OCI-LY7 (cell line): ENCODE measurements around the gene ZBTB40. TPM values are rescaled to one million over a fixed set of nuclear protein-coding genes. Genes with fewer than 3 reads are reported as not detected.

Experiments used
- BruUV-seq: library from RNA; stranded (reverse); fragments of 400-500 nt; replicated peaks from 2 replicates; lab custom pipeline; 2021; lab: Mats Ljungman, UMichigan
- CTCF ChIA-PET: fragments of 300-600 bp; sonication (Branson Sonifier 250); formaldehyde crosslinking; loops from one replicate; lab custom pipeline; 2022; ENCODE audit warnings: antibody characterized with exemption; ENCODE audit not compliant: unreplicated experiment; lab: Charles Lee
- POLR2A ChIA-PET: fragments of 300-600 bp; sonication (Branson Sonifier 250); formaldehyde crosslinking; loops from one replicate; lab custom pipeline; 2022; ENCODE audit warnings: antibody characterized with exemption; lab: Charles Lee
- DNase-seq: peaks from one replicate; pipeline ENCODE4 v3.0.0-alpha.2; 2015; ENCODE audit warnings: low spot score
- H2AFZ ChIP-seq: fragments of 200-600 bp; sonication (generic), shearing (Covaris generic); 2 replicates; pipeline ENCODE4 v1.6.1; 2014; ENCODE audit warnings: mild to moderate bottlenecking, antibody characterized with exemption, low read length, moderate library complexity
- H3K27ac ChIP-seq: fragments of 200-600 bp; sonication (generic); 2 replicates; pipeline ENCODE4 v1.5.1; 2014; ENCODE audit warnings: mixed run types, low read depth, mild to moderate bottlenecking, moderate library complexity, low read length, inconsistent platforms; ENCODE audit not compliant: poor library complexity, severe bottlenecking
- H3K36me3 ChIP-seq: fragments of 200-600 bp; sonication (generic); 2 replicates; pipeline ENCODE4 v1.6.1; 2014; ENCODE audit warnings: mild to moderate bottlenecking, antibody characterized with exemption, low read length, moderate library complexity, mixed read lengths; ENCODE audit not compliant: insufficient read depth
- H3K4me1 ChIP-seq: fragments of 200-600 bp; sonication (generic); 2 replicates; pipeline ENCODE4 v1.5.1; 2014; ENCODE audit warnings: mild to moderate bottlenecking, low read length; ENCODE audit not compliant: insufficient read depth, poor library complexity, severe bottlenecking
- H3K4me2 ChIP-seq: fragments of 200-600 bp; sonication (generic); 2 replicates; pipeline ENCODE4 v1.6.1; 2014; ENCODE audit warnings: mild to moderate bottlenecking, low read length
- H3K4me3 ChIP-seq: fragments of 200-600 bp; sonication (generic); 2 replicates; pipeline ENCODE4 v1.5.1; 2014; ENCODE audit warnings: mild to moderate bottlenecking, low read depth, low read length; ENCODE audit not compliant: poor library complexity, severe bottlenecking
- H3K79me2 ChIP-seq: fragments of 200-600 bp; sonication (generic); 2 replicates; pipeline ENCODE4 v1.6.1; 2016; ENCODE audit warnings: low read depth, mild to moderate bottlenecking, low read length, moderate library complexity, mixed read lengths; ENCODE audit not compliant: insufficient read depth
- H3K9me2 ChIP-seq: fragments of 200-600 bp; sonication (generic); 2 replicates; pipeline ENCODE4 v1.6.1; 2016; ENCODE audit warnings: mild to moderate bottlenecking, low read length, mixed read lengths; ENCODE audit not compliant: insufficient read depth
- H3K9me3 ChIP-seq: fragments of 200-600 bp; sonication (generic); 2 replicates; pipeline ENCODE4 v1.6.1; 2014; ENCODE audit warnings: mild to moderate bottlenecking, mixed run types, low read length, mixed read lengths
- H4K20me1 ChIP-seq: fragments of 200-600 bp; sonication (generic); 2 replicates; pipeline ENCODE4 v1.6.1; 2014; ENCODE audit warnings: mild to moderate bottlenecking, antibody characterized with exemption, low read length, moderate library complexity, mixed read lengths; ENCODE audit not compliant: insufficient read depth
- CTCF ChIP-seq: fragments of 200-600 bp; sonication (generic); conservative IDR thresholded peaks from 2 replicates; pipeline ENCODE4 v1.5.1; 2014; ENCODE audit warnings: mild to moderate bottlenecking, antibody characterized with exemption, low read length, moderate library complexity, mixed read lengths
- EZH2phosphoT487 ChIP-seq: fragments of 200-600 bp; sonication (generic); IDR thresholded peaks from 2 replicates; pipeline ENCODE4 v1.6.1; 2018; ENCODE audit warnings: low read depth, borderline replicate concordance, mild to moderate bottlenecking, mixed run types, antibody characterized with exemption, low read length, moderate library complexity, mixed read lengths
- intact Hi-C: fragments of 100-400 bp; cut with micrococcal nuclease; formaldehyde crosslinking; loops from one replicate; pipeline ENCODE4 v1.10.0; 2022; ENCODE audit not compliant: unreplicated experiment
- total RNA-seq, 2 experiments: library from RNA; depleted of rRNA in 1 of 2; stranded (reverse); fragments of >200 nt in 1 of 2; shearing (Covaris generic) in 1 of 2; gene quantifications; 2 replicates each; pipeline ENCODE4 v1.2.3, GENCODE V29; 2014 to 2022

ZBTB40 gene
- total RNA-seq, 2 experiments from 2014 or later, result 16.6 to 17.3 TPM

- H3K4me2 ChIP-seq, result no peak overlapping the region
- H3K36me3 ChIP-seq, result no peaks in the 10 kb centered on the region; the same call in 1 of the 2 replicates
- ChIA-PET CTCF (no interaction called here), POLR2A (no interaction called here)
- H4K20me1 ChIP-seq, result no peaks in the 10 kb centered on the region
- intact Hi-C loops, result no loop called here
- TF ChIP-seq EZH2phosphoT487 (no peak), CTCF (no peak)
- H3K4me3 ChIP-seq, result no peak overlapping the region
- H3K27ac ChIP-seq, result no peak overlapping the region
- H2AFZ ChIP-seq, result no peak overlapping the region
- no peaks in the 10 kb centered on the region; the same call in 1 of the 2 replicates for H3K79me2 ChIP-seq
- no TSS peak for BruUV-seq
- H3K9me3 ChIP-seq, result peaks cover 17% of the 10 kb centered on the region
- DNase-seq, result no peak
- H3K4me1 ChIP-seq, result no peaks in the 10 kb centered on the region
- no peaks in the 10 kb centered on the region for H3K9me2 ChIP-seq
Observed at GRCh38 chr1:22483121-22483520, 31.5 kb downstream of the ZBTB40 start.

- TF ChIP-seq CTCF (no peak), EZH2phosphoT487 (no peak)
- intact Hi-C loops, result no loop called here
- CTCF ChIA-PET, result no interaction called here
- Histone ChIP-seq H3K4me3 (no peak overlapping the region), H2AFZ (no peak overlapping the region), H3K27ac (no peak overlapping the region), H4K20me1 (no peaks in the 10 kb centered on the region), H3K4me2 (no peak overlapping the region), H3K4me1 (no peaks in the 10 kb centered on the region), H3K36me3 (no peaks in the 10 kb centered on the region; the same call in 1 of the 2 replicates), H3K79me2 (no peaks in the 10 kb centered on the region; the same call in 1 of the 2 replicates), H3K9me2 (no peaks in the 10 kb centered on the region), H3K9me3 (peaks cover 7% of the 10 kb centered on the region)
- BruUV-seq, result no TSS peak
- no peak for DNase-seq
- POLR2A ChIA-PET, result no interaction called here
Observed at GRCh38 chr1:22484706-22485345, 33.2 kb downstream of the ZBTB40 start.

- no peaks in the 10 kb centered on the region for H3K4me1 ChIP-seq
- no TSS peak for BruUV-seq
- H4K20me1 ChIP-seq, result no peaks in the 10 kb centered on the region
- H3K9me2 ChIP-seq, result no peaks in the 10 kb centered on the region
- H3K4me3 ChIP-seq, result no peak overlapping the region
- no peaks in the 10 kb centered on the region for H3K36me3 ChIP-seq
- peaks cover 7% of the 10 kb centered on the region for H3K9me3 ChIP-seq
- intact Hi-C loops, result no loop called here
- H2AFZ ChIP-seq, result no peak overlapping the region
- CTCF ChIA-PET, result no interaction called here
- H3K4me2 ChIP-seq, result no peak overlapping the region
- H3K27ac ChIP-seq, result no peak overlapping the region
- TF ChIP-seq EZH2phosphoT487 (no peak), CTCF (no peak)
- POLR2A ChIA-PET, result no interaction called here
- H3K79me2 ChIP-seq, result no peaks in the 10 kb centered on the region; the same call in 1 of the 2 replicates
- DNase-seq, result no peak
Observed at GRCh38 chr1:22485431-22485830, 33.8 kb downstream of the ZBTB40 start.
